RKO (cell line): ENCODE data around the gene TSPAN14.
A peak's percentile ranks its signal among the peaks of the same experiment; 100 is the strongest.

ENCODE experiments used
- DNase-seq: peaks from one replicate; pipeline ENCODE4 v3.0.0-alpha.2; 2016; ENCODE audit warnings: low spot score

Gene TSPAN14

DNA sequence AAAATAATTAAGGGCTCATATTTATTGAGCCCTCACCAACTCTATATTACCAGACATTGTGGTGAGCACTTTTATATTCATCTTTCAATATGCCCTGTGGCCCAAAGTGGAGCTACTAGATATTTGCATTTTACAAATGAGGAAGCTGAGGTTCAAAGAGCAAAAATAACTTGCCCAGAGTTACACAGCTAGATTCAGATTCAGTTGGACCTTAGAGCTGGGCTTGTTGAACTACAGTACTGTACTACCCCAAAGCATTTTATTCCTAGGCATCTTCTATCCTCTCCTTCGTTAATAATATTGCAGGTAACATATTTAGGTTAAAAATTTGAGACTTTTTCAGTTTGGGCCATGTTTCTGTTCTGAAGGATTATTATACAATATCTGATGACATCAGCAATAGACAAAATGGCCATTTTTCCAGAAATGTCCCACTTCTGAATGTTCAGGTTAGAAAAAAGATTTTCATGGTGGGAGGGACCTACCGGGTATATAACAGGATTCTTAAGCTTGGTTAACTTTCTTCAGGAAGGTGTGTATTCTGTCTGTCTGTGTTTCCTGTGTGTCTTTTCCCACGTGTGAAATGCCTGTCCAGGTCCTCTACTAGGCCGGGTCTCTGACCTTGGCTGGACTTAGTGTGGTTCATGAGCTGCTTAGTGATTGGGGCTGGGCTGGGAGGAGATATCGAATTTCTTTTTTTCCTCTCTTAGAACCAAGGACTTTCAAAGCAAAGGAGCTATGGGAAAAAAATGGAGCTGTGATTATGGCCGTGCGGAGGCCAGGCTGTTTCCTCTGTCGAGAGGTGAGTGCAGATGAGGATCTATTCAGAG is 32.2 kb upstream of the TSPAN14 start:
- no peak for DNase-seq

DNA sequence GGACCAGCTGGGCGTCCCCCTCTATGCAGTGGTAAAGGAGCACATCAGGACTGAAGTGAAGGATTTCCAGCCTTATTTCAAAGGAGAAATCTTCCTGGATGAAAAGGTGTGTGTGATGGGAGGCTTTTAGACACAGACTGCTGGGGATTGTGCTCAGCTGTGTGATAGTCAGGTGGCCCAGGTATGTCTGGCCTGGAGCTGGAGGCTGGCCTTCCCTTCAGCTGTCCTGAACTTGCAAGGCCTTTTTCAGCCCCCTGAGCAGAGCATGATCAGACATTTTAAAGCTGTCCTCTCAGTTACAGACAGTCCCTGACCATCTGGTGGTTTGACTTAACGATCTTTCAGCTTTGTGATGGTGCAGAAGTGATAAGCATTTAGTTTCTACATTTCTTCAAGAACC is 28.2 kb upstream of the TSPAN14 start:
- DNase-seq = no peak

DNA sequence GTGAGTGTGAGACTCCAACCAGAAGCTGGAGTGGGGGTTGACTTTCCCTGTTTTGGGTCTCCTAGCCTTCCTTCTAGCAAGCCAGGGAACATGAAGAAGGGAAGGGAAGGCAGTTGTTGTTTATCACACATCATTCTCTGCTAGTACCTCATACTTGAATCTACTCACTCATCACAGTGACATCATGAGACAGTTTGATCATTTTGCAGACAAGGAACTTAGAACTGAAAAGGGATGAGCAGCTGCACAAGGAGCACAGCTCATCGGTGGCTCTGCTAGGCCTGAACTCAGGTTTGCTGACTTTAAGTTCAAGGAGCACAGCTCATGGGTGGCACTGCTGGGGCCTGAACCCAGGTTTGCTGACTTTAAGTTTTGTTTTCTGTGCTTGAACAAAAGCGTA is 26.6 kb upstream of the TSPAN14 start:
- DNase-seq = no peak

DNA sequence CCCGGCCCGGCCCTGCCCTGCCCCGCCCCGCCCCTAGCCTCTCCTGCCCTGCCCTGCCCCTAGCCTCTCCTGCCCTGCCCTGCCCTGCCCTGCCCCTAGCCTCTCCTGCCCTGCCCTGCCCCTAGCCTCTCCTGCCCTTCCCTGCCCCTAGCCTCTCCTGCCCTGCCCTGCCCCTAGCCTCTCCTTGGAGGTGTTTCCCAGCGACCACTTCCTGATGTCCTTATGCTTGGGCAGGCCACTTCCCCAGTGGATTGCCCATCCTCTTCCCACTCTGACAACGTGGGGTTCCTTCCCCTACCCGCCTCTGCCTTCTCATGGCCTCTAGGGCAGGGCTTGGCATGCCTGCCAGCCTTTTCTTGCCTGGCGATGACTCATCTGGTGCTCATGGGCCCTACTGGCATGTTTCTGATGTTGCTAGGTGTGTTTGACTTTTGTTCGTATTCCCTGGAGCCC is 24.6 kb upstream of the TSPAN14 start:
- DNase-seq = peak; percentile 66

DNA sequence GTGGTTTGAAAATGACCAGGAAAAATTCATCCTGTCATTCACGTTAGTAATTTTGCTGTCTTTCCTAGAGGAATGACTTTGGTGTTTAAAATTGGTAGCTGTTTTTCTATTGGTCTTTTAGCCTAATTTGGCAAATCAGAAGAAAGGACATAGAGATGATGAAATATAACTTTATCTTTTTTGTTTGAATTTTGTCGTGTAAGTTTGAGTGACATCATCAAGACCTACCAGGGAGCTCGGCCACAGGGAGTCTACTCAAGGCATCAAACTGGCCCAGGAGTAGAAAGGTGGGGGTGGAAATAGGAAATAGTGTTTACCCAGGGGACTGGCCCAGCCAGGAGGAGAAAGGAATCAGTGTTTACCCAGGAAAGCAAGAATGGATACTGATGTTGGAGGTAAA is 21.0 kb upstream of the TSPAN14 start:
- DNase-seq = no peak

DNA sequence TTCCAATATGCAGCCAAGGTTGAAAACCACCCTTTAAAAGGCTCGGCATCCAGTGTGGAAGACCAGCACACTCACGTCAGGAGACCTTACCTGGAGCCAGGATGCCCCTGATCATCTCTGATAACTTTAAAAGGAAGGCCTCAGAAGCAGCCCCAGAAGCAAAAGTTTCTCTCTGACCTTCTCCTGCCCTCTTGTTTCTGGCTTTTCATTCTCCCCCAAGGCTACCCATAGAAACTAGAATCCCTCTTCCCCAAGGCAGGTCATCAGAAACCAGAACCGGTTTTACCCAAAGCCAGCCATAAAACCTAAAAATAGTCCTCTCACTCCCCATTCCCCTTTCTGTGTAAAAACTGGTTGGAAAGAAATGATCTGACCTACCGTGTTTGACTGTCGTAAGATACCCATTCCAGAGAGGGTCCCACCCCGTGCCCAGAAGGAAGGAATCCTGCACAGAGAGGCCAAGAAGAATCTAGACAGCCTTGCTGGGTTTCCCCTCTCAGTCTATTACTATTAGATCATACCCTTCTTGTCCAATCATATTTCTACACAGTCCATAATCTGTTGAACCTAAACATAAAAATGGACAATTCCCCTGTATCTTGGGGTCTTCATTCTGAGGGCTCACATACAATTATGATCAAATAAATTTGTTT is 17.5 kb upstream of the TSPAN14 start:
- no peak for DNase-seq

DNA sequence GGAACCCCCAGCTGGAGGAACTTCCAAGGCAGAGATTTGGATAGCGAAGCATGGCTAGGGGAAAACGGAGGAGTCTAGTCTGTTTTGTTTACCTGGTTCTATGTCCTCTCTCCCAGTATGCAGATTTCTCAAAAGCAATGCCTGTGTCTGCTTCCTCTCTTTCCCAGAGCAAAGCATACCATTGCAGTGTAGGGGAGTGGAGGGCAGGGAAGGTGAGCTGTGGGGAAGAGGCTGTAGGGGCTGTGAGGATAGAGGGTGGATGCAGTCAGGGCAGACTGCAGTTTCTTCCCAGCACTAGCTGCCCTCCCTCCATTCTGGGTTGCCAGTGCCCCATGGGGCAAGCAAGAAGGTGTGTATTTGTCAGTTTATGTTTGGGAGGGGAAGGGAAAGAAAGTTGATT is 16.9 kb upstream of the TSPAN14 start:
- no peak for DNase-seq

DNA sequence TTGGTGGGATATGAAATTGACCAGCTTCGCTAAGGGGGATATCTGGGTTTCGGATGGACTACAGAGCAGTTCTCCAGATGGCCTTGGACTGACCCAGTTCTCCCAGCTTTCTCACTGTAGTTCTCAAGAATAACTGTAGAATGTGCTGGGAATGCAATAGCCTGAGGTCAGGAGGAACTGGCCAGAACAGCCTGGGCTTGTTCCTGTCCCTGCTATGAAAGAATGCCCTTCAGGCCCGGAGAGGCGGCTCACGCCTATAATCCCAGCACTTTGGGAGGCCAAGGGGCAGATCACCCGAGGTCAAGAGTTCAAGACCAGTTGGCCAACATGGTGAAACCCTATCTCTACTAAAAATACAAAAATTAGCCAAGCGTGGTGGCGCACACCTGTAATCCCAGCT is 12.3 kb upstream of the TSPAN14 start:
- no peak for DNase-seq

DNA sequence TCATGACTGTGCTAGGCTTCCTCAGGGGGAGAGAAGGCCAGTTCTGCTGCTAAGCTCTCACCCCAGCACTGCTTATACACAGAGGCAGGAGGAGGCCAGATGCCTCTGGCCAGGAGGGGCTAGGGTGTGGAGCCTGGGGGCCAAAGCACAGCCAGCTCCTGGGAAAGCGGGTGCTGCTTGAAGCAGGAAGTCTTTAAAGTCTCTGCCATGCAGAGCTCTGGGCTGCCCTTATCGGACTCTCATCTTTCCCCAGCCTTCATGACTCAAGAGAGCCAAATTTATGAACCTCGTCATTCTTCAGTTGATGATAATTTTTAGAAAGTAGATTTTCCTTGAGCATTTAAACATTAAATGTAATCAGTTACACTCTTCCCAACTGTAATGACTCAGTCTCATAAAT is 11.2 kb upstream of the TSPAN14 start:
- no peak for DNase-seq

DNA sequence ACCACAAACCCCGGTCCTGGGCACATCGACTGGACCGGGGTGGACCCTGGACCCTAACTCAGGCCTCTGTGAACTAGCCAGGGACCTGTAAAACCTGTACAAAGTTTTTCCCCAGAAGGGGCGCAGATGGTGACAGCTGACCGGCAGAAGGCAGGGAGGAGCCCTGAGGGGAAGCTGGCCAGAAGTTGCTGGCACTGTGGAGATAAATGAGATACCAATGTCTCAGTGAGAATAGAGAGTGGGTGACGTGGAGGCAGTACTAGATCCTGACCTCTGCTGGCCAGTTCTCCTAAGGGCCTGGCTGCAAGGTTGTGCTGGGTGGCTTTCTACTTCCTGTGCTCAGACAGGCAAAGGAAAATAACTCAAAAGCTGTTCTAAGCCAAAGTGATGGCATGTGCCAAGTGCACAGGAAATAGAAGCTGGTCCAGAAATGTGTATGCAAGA is 10.6 kb upstream of the TSPAN14 start:
- DNase-seq = peak; percentile 48

DNA sequence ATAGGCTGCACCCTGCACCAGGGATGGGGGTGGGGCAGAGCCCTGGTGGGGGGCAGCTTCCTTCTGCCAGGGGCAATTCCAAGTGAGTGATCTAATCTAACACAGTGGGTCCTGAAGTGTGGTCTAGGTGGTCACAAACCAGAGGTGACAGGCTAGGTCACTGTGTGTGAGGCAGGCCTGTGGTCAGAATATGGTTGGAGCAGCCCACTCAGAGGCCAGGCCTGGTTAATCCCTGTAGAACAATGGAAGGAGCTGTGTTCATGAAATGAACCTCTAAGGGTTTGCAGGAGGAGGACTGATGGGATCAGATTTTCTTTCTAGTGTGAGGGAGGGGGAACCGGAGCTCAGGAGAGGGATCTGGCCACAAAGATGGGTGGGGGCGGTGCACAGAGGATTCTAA is 10.0 kb upstream of the TSPAN14 start:
- DNase-seq = no peak

DNA sequence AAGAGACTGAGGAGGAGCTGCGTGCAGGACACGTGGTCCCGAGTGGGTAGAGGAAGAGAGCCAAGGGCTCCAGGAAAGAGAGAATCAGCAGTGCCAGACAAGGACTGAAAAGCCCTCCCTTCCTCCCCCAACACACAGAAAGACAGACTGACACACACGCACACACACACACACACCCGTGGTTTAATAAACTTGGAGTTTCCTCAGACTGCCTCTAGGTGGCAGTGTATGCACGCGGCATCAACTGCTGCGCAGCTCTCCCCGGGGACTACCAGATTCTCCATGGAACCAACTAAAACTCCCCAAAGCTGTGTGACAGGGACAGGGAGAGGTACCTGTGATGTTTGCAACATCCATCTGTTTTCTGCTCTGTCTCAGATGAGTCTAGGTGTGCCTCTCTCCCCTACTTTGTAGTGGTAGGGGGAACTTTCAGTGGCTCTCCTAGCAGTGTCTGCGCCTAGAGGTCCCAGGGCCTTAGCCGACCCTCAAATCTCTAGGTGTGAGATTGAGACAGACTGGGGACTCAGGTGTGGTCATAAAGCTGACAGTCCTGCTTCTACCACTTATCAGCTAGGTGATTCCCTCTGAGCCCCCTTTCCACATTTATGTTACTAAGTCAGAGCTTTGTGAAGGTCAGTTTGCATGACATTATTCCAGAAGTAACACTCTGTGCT is 9.3 kb upstream of the TSPAN14 start:
- peak; percentile 65 for DNase-seq

DNA sequence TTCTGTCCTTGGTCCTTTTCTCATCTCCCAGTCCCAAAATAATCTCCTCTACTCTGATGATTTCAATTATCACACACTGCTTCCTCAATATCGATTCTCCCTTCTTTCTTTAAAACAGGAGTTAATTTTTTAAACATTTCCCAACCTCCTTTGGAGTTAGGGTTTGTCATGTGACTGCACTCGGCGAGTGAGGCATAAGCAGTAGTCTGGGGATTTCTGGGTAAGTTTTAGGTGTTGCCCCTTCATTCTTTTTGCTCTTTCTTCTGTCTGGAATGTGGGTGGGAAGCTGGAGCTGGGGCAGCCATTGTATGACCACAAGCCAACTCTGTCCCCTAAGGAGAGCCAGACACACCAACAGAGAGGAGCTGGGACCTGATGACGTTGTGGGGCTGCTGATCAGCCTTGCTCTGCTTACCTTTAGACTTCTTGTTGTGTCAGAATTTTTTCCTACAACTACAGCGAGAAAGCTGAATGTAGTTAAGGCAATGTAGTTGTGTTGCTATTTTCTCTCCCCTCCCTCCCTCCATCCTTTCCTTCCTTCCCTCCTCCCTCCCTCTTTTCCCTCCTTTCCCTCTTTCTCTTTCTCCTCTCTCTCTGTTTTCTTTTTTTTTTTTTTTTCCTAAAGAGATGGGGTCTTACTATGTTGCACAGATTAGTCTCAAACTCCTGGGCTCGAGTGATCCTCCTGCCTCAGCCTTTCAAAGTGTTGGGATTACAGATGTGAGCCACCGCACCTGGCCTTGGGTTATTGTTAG is 6.5 kb upstream of the TSPAN14 start:
- no peak for DNase-seq

DNA sequence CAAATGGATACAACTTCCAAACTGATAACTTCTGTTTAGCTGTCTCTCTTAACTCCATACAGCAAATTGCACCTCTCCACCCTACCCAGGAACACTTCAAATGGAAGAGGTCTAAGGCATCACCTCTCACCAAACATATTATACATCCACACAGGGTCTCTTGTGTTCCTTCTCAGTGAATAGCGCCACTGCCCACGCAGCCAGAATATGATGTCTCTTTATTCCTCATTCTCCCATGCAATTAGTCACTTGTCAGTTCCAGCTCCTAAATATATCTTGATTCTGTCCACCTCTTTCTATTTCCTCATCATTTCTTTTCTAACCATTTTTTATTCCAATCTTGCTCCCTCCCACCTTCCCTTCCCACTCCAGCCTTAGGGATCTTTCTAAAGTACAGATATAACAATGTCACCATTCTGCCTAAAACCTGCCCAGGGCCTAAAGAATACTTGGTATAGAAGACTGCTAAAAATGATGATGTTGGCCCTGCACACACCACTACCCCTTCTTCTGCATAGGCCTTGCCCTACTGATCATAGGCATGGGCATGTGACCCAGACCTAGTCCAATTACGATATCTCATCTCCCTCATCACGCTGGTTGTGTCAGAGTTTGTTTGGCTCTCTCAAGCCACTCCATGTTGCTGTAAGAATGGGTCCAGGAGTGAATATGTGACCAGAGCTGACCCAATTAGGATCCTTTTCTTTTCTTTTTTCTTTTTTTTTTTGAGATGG is 5.7 kb upstream of the TSPAN14 start:
- DNase-seq = no peak

DNA sequence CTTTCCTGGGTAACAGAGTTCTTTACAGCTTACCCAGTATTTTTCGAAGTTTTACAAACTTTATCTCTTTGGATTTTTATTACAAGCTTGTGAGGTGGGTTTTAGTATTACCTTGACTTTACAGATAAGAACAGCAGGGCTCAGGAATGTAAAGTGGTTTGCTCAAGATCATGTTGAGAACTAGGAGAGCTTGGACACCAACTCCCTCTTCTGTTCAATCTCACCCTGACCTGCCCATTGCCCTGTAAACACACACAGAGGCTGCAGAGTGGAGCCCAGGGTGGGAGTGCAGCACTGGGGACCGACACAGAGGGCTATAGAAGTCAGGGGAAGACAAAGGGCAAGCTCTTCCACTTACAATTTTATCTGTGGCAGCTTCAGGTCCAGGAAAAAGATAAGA is 4.6 kb upstream of the TSPAN14 start:
- no peak for DNase-seq

DNA sequence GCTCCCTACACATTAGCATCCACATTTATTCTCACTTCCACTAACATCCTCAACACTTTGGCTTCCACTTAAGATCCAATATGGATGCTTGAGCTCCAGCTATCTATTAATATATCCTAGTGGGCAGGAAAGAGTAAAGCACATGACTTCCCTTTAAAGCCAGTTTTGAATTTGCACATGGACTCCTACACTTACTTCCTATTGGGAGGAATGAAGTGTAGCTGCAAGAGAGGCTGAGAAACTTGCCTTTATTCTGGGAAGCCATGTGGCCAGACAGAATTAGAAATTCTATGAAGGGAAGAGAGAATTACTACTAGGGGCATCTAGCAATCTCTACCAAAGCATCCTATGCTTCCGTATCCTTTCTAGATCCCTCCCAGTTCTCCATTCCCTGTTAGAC is 3.0 kb upstream of the TSPAN14 start:
- no peak for DNase-seq

DNA sequence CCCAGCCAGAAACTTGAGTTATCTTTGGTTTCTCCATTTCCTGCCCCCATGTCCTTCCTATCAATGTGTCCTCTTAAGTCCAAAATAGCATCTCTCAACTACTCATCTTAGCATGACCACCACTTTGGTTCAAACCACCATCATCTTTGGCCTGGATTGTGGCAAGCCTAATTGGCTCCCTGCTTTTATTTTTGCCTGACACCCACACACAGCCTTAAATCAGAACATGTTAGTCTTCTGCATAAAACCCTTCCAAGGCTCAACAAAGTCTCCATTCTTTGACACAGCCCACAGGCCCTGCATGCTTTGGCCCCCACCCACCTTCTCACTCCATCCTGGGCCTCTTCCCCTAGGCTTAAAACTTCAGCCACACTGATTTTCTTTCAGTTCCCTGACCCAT is 2.0 kb upstream of the TSPAN14 start:
- DNase-seq = no peak

DNA sequence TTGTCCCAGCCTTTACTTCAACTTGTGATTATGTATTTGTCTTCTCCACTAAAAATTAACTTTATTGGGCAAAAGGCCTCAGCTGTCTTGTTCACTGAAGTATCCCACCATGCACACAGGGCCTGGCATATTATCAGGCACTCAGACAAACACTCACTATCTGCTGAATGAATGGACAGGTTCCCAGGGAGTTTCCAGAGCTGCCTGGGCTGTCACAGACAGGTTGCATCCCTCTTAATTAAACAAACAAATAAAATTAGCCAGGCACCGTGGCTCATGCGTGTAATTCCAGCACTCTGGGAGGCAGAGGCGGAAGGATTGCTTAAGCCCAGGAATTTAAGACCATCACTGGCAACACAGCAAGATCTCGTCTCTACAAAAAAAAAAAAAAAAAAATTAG is 1.5 kb upstream of the TSPAN14 start:
- no peak for DNase-seq

DNA sequence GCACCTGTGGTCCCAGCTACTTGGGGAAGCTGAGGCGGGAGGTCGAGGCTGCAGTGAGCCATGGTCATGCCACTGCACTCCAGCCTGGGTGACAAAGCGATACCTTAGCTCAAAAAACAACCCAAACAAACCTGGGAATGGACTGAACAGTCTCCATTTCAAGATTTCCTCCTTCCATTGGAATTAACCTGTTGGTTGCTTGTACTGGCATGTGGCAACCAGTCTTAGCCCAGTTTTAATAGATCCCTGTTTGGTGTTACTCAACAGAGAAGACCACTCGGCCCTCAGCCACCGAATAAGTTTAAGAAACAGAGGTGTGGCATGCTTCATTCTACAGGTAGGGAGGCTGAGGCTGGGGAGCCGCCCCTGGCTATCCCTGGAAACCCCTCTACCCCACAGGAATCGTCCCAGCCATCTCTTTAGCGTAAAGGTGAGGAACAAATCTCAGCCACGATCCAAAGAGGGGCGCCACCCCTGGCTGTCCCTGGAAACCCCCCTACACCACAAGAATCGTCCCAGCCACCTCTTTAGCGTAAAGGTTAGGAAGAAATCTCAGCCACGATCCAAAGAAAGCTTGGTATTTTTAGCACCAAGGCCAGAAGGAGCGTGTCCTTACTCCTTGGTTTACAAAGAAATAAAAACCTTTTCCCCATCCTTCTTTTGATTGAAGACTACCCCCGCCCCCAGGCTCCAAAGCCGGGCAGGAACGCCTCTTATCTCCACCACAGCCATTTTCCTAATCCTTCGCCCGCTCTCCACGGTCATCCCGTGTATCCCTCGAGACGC is 861 bp upstream of the TSPAN14 start:
- DNase-seq = no peak

DNA sequence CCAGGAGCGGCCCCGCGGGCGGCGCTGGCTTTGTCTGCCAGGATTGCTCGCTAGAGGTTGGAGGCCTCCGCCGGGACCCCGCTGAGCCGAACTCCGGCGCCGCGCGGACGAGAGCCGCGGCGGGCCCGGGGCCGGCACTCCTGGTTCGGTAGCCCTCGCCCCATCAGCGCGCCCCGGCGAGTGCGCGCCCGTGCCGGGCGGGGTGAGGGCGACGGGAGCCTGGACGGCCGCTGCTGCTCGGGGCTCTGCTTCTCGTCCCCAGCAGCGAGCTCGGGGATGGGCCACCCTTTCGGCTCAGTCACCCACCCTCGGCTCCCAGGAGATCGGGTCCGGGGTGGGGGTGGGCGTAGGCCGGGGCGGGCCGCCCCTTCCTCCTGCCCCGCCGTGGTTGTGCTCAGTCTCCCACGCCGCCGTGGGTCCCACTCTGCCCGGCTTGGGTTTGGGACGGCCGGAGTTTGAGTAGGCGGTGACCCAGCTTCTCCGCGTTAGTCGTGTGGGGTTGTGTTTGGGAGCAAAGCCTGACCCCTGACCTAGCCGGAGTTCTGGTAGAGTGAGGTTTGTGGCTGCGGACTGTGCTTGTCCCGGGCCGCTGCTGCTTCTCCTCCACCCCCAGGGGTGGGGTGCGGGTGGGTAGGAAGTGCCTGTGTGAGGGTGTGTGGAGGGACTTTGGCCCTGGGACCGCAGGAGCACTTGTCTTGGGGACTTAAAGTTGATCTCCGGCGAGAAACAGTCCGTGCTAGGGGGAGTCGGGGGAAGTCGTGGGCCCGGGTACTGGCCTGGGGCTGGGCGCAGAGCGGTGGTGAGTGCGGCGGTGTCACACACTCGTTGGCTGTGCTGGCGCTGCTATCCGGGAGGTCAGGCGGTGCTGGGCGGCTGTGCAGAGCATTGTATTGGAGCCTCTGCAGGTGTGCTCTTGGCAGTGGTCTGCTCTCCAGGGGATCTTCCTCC is 677 bp downstream of the TSPAN14 start:
- DNase-seq = peak; percentile 43
